AG04449 (cell line): ENCODE data around the gene HSPA12B.

Experiments used
- CTCF ChIA-PET: fragments of 350-600 bp; formaldehyde crosslinking; extraction: SDS; loops from one replicate; lab custom pipeline; 2021; ENCODE audit warnings: antibody characterized with exemption; lab: Yijun Ruan, JAX
- POLR2A ChIA-PET: fragments of 400-600, 350-600 bp; formaldehyde crosslinking; extraction: SDS; loops from one replicate; lab custom pipeline; 2020; ENCODE audit warnings: antibody characterized with exemption, inconsistent platforms; lab: Yijun Ruan, JAX
- DNase-seq: peaks from one replicate; pipeline ENCODE4 v3.0.0-alpha.2; 2010; ENCODE audit warnings: low read depth, low spot score
- H3K4me3 ChIP-seq: 2 replicates; pipeline ENCODE4 v1.5.1; 2011; ENCODE audit warnings: low read depth, mild to moderate bottlenecking, control low read depth, low read length
- CTCF ChIP-seq: IDR thresholded peaks from one replicate; pipeline ENCODE4 v1.5.1; 2011; ENCODE audit warnings: mild to moderate bottlenecking, moderate library complexity, low read length, control low read depth, inconsistent platforms; ENCODE audit not compliant: insufficient read depth; ENCODE audit errors: missing control alignments

Gene HSPA12B

GRCh38 chr20:3739054-3739925 lies 6.8 kb downstream of the HSPA12B start:
- ChIA-PET POLR2A (no interaction called here), CTCF (interaction anchor here (0.9 to 3.5 kb wide), 5 partner anchors 8 to 63 kb away, joined by 3 to 22 read pairs (median 3); no protein-coding TSS in a partner anchor)
- H3K4me3 ChIP-seq: no peak overlapping the region
- DNase-seq: no peak
- TF ChIP-seq CTCF: no peak

GRCh38 chr20:3739926-3740451 lies 7.5 kb downstream of the HSPA12B start:
- ChIA-PET CTCF (interaction anchor here (0.9 to 3.5 kb wide), 5 partner anchors 8 to 63 kb away, joined by 3 to 22 read pairs (median 3); no protein-coding TSS in a partner anchor), POLR2A (interaction anchor here (0.7 kb wide), 1 partner anchor 80 kb away, joined by 3 read pairs; the partner anchor contains the start of gene AP5S1)

GRCh38 chr20:3740615-3741301 lies 8.3 kb downstream of the HSPA12B start:
- no peak overlapping the region for H3K4me3 ChIP-seq
- no peak for DNase-seq
- ChIA-PET CTCF (interaction anchor here (0.9 to 3.5 kb wide), 8 partner anchors 9 to 177 kb away, joined by 3 to 22 read pairs (median 5); no protein-coding TSS in a partner anchor), POLR2A (interaction anchor here (0.7 kb wide), 1 partner anchor 79 kb away, joined by 3 read pairs; the partner anchor contains the start of gene AP5S1)
- TF ChIP-seq CTCF: no peak

More at GRCh38 chr20:3739926-3740451, 7.5 kb downstream of the HSPA12B start:
- no peak overlapping the region for H3K4me3 ChIP-seq
- TF ChIP-seq CTCF: no peak
- DNase-seq: no peak

GRCh38 chr20:3741836-3742458 lies 9.5 kb downstream of the HSPA12B start:
- no peak for TF ChIP-seq CTCF
- no peak overlapping the region for H3K4me3 ChIP-seq
- DNase-seq: no peak
- ChIA-PET POLR2A (no interaction called here), CTCF (interaction anchor here (0.7 to 3.5 kb wide), 8 partner anchors 9 to 178 kb away, joined by 3 to 22 read pairs (median 3); no protein-coding TSS in a partner anchor)

- no peak overlapping the region for H3K4me3 ChIP-seq
- POLR2A ChIA-PET: no interaction called here
- no peak for TF ChIP-seq CTCF
- DNase-seq: no peak
- CTCF ChIA-PET: interaction anchor here (1.7 to 11.2 kb wide), 4 partner anchors 14 to 66 kb away, joined by 3 to 119 read pairs (median 17); no protein-coding TSS in a partner anchor
These were observed 10.8 kb downstream of the HSPA12B start for GRCh38 chr20:3743251-3743650.
